Measurements from ENCODE around the gene DCANP1.

GRCh38 chr5:135481909-135482311 lies 34.8 kb upstream of the DCANP1 start:
- TF ChIP-seq POLR2A (IDR thresholded peaks at IDR 0.05; ENCODE audit: insufficient read depth in 1 of 2, low read depth in 2 of 2, low read length in 2 of 2) = no peak
- no peak for TF ChIP-seq ATF3 (CRISPR knock-in tag; IDR thresholded peaks at IDR 0.05)
- no peak for TF ChIP-seq EZH2 (conservative IDR thresholded peaks at IDR 0.05; ENCODE audit: low read depth, low read length)
- TF ChIP-seq AHDC1 (CRISPR knock-in tag; IDR thresholded peaks at IDR 0.05; ENCODE audit: borderline replicate concordance) = no peak
- TF ChIP-seq MEIS1 (CRISPR knock-in tag; IDR thresholded peaks at IDR 0.05; ENCODE audit: borderline replicate concordance) = no peak
- TF ChIP-seq RXRA (CRISPR knock-in tag; IDR thresholded peaks at IDR 0.05) = no peak
- 0 out of 2 replicates have a peak, but pooled peaks have one; percentile 12 for TF ChIP-seq ATM (IDR thresholded peaks at IDR 0.05; ENCODE audit: borderline replicate concordance)
- no peak for TF ChIP-seq JUN (CRISPR knock-in tag; IDR thresholded peaks at IDR 0.05)
- no peak for TF ChIP-seq EP300 (IDR thresholded peaks at IDR 0.05; ENCODE audit: low read depth in 2 of 2, low read length in 2 of 2)
- no peak for TF ChIP-seq EP300 (CRISPR knock-in tag; IDR thresholded peaks at IDR 0.05; ENCODE audit: borderline replicate concordance)
- no peak for TF ChIP-seq CREM (IDR thresholded peaks at IDR 0.05)
- TF ChIP-seq CREM (CRISPR knock-in tag; IDR thresholded peaks at IDR 0.05) = no peak
- no peak for TF ChIP-seq TBX2 (CRISPR knock-in tag; IDR thresholded peaks at IDR 0.05; ENCODE audit: borderline replicate concordance)
- no peak for TF ChIP-seq PHF8 (CRISPR knock-in tag; IDR thresholded peaks at IDR 0.05)
- no peak for TF ChIP-seq CTCF (CRISPR knock-in tag; IDR thresholded peaks at IDR 0.05)
- TF ChIP-seq ZNF773 (CRISPR knock-in tag; IDR thresholded peaks at IDR 0.05; ENCODE audit: borderline replicate concordance) = no peak

All from HepG2 (cell line).